ENCODE results near the gene ARPC4.

- TF ChIP-seq CTCF (IDR thresholded peaks at IDR 0.05) (no peak), EP300 (IDR thresholded peaks at IDR 0.05; ENCODE audit: low read depth) (no peak), POLR2A (IDR thresholded peaks at IDR 0.05) (no peak), POLR2AphosphoS5 (IDR thresholded peaks at IDR 0.05) (no peak)
Measured at GRCh38 chr3:9747267-9747666, 45.6 kb upstream of the ARPC4 start.

All from transverse colon (tissue), 4 donors.